HG03196 (cell line): Measurements from ENCODE around the gene ATP5ME.
A peak's percentile ranks its signal among the peaks of the same experiment; 100 is the strongest.
"Not testable (repeated sequence)": the region's sequence is repeated elsewhere in the genome, so short reads cannot be mapped to it uniquely, and the experiment has no call there.

Experiments
- ATAC-seq: cut with Tn5 transposase; IDR thresholded peaks from one replicate; pipeline ENCODE4 v1.9.1; 2021; ENCODE audit not compliant: unreplicated experiment

Gene ATP5ME

DNA sequence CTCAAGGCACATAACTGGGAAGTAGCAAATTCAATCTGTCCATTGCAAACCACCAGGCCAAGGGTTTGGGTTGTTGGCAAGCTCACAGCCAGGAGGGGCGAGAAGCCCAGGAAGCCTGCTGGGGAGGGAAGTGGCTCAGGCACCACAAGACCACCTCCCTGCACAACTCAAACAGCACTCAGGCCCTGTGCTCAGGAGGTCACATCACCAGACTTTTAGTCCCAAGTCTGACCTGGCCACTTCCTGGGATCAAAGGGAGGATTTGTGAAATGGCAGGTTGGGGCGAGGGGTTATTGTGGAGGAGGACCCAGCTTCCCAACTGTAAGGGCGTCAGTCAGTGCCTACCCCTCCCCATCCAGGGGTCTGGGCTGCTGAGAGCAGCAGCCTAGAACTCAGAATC lies 2.3 kb downstream of the ATP5ME start:
- no peak for ATAC-seq

DNA sequence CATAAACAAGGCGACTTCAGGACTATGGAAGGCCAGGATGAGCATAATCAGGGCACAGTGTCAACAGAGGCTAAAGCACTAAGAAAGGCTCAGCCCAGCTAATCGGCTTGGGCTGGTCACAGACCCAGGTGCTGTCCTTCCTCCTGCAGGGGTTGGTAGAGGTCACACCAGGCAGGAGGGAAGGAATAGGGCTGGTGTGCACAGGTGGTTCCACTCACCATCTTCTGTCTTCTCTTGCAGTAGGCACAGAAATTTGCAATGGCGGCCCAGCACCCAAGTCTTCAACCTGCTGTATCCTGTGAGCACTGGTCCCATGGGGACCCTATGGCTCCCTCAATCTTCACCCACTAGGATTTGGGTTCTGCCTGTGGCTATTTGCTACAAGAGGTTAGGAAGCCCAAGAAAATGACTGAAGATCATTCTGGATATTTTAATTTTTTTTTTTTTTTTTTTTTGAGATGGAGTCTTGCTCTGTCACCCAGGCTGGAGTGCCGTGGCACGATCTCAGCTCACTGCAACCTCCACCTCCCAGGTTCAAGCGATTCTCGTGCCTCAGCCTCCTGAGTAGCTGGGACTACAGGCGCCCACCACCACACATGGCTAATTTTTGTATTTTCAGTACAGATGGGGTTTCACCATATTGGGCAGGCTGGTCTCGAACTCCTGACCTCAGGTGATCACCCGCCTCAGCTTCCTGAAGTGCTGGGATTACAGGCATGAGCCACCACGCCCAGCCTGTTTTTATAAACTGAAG lies 4.1 kb downstream of the ATP5ME start:
- ATAC-seq: not testable (repeated sequence)

DNA sequence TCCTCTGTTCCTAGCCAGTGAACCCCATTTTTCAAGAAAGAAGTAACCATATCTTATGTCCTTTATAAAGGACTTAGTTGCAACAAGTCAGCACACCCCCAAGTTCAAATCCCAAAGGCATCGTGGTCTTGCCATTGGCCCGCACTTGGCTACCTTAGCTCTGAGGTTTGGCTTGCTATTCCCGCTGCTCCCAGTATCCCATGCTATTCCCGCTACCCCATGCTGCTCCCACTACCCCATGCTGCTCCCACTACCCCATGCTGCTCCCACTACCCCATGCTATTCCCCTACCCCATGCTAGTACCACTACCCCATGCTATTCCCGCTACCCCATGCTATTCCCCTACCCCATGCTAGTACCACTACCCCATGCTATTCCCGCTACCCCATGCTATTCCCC lies 5.9 kb downstream of the ATP5ME start:
- ATAC-seq: not testable (repeated sequence)

DNA sequence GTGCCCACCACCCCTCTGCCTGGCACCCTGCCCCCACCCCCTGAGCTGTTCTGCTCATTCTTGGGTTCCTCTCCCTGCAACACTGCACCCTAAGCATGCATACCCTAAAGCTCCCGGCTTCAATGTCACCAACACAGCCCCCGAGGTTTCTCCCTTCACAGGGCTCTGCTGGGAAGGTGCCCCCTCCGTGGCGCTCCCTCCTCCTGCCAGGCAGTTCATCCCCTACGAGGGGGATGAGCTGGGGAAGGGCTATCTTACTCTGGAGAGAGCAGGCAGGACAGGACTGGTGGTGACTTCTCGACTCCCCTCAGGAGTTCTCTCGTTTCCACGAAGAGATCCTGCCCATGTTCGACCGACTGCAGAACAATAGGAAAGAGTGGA lies 6.5 kb downstream of the ATP5ME start:
- ATAC-seq: no peak

DNA sequence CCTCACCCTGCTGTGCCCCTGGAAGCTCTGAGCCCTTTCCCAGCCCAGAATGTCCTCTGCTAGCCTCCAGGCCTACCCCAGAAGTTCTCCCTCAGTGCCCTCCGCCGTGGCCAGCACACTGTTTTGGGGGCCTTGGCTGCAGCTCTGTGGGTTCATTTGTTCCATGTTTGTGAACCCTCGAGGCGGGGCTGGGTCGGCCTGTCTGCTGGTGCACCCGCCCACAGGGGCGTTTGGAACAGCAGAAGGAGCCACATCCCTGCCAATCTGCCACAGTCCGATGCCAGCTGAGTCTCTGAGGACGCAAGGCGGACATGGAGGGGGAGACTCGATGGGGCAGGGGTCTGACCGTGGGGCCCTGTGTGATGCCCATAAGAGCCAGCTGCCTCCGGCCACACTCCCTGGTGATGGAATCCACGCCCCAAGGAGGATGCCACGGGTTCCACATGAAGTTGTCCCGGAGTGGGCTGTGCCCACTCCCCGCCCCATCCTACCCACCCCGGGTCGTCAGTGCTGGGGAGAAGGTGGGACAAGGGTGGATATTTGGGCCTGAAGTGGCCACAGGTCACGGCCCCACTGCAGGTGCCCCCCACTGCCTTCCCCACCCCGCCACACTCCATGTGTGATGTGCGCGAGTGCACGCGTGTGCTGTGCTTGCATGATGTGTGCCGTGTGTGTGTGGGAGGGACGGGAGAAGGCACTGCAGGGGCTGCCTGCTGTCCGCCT lies 7.1 kb downstream of the ATP5ME start:
- no peak for ATAC-seq

DNA sequence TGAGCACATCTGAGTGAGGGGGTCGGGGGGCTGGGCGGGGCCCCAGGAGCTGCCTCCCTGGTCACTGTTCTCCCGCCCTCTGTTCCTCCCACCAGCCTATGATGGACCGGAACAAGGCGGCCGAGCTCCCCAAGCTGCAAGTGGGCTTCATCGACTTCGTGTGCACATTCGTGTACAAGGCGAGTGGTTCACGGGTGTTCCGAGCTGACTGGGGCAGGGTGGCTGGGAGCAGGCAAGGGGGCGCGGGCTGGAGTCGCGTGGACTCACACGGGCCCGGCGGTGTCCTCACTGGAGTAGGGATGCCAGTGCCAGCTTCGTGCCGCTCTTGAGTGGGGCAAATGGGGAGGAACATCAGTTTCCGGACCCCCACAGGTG lies 7.7 kb downstream of the ATP5ME start:
- ATAC-seq: no peak

DNA sequence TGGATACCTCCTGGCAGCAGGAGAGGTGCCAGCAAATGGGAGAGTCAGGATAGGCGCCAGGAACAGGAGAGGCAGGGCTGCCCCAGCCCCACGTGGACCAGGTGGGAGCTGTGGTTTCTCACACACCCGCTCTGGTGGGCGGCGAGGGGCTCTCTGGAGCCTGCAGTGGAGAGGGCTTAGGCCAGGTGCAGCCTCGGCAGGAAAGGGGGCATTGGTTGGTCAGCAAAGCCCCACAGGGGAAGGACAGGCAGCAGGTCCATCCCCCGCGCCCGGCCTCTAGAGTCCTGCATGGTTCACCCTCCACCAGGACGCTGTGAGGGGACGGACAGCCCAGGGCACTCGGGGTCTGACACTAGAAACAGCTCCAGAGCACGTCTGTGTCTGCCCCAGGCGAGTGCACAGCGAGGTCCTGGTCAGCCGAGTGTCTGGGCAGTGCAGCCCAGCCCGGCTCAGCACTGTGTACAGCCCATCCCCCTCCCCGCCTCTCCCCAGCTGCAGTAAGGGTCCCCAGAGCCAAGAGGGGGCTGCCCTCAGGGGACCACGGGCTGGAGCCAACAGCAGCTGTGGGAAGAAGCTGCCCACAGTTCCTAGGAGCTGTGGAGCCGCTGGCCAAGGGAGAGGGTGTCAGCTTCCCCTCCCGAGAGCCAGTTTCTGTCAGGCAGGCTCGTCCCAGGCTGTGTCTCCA lies 8.2 kb downstream of the ATP5ME start:
- no peak for ATAC-seq

DNA sequence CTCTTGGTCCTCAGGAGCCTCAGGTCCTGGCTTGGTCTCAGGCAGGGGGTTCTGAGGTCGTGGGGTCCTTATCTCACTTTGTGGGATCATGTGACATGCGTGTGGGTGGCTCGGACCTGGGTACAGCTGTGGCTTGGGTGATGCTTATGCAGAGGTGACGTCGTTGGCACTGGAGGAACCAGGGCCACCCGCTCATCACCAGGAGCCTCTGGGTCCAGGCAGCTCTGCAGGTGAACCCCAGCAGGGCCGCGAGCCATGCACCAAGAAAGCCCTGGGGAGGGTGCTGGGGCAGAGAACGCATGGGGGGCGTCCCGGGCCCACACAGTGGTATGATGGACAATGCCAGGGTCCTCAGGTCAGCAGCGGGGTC lies 8.7 kb downstream of the ATP5ME start:
- ATAC-seq: no peak

DNA sequence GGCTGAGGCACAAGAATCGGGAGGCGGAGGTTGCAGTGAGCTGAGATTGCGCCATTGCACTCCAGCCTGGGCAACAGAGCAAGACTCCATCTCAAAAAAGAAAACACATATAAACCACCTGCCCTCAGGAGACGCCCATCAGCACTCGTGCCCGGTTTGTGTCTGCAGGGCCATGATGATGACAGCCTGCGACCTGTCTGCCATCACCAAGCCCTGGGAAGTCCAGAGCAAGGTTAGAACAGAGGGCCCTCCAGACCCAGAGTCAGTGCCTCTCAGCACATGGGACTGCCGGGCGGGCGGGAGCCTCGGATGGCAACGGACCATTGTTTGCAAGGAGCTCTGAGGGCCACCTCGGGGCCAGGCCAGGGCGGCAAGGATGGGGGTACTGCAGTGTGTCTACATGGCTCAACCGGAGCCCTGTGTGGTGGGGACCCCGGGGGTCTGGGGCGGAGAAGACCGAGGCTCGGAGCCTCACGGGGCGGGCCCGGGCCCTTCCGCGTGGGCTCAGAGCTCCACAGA lies 9.3 kb downstream of the ATP5ME start:
- no peak for ATAC-seq

DNA sequence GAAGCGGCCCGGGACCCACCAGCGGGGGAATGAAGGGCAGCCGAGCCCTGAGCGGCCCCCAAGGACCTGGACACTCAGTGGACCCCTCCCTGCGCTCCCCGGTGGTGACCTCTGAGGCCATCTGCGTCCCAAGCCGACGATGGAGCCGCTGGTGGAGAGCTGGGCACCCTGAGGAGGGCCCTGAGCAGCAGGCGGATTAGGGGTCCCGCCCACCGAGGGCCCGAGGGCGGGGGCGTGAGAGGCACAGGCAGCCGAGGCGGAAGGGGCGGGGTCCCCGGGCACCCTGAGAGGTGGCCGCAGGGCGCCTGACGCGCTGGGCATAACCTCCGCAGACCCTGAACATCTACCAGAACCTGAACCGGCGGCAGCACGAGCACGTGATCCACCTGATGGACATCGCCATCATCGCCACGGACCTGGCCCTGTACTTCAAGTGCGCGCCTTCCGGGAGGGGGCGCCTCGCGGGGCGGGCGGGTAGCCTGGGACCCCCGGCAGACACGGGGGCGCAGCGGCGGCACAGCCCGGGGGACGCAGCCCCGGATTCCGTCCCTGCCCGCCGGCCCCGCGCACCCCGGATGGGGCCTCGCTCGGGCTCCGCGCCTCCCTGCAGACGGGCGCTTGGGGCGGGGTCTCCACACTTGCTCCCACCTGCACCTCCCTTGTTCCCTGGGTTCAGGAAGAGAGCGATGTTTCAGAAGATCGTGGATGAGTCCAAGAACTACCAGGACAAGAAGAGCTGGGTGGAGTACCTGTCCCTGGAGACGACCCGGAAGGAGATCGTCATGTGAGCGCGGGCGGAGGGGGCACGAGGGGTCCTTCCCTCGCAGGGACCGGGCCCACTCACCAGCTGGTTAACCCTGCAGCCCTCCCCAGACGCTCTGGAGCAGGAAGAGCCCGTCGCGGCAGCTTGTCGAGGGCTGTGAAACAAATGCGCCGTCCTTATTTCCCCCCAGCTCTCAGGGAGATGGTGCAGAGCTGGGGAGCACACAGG lies 10.3 kb downstream of the ATP5ME start:
- ATAC-seq: peak; percentile 64

DNA sequence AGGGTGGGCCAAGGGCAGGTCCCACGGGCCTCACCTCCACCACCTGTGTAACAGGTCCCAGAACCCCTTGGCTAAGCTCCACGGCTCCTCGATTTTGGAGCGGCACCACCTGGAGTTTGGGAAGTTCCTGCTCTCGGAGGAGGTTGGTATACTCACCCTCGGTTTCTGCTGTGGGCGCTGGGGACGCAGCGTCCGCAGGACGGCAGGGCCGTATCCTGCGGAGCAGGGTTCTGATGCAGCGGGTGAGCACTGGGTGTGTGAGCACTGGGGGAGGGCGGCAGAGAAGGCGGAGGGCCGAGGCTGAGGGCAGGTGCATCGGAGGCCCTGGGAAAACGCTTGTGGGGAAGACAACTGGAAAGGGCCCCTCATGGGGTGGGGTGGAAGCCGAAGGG lies 11.0 kb downstream of the ATP5ME start:
- no peak for ATAC-seq

DNA sequence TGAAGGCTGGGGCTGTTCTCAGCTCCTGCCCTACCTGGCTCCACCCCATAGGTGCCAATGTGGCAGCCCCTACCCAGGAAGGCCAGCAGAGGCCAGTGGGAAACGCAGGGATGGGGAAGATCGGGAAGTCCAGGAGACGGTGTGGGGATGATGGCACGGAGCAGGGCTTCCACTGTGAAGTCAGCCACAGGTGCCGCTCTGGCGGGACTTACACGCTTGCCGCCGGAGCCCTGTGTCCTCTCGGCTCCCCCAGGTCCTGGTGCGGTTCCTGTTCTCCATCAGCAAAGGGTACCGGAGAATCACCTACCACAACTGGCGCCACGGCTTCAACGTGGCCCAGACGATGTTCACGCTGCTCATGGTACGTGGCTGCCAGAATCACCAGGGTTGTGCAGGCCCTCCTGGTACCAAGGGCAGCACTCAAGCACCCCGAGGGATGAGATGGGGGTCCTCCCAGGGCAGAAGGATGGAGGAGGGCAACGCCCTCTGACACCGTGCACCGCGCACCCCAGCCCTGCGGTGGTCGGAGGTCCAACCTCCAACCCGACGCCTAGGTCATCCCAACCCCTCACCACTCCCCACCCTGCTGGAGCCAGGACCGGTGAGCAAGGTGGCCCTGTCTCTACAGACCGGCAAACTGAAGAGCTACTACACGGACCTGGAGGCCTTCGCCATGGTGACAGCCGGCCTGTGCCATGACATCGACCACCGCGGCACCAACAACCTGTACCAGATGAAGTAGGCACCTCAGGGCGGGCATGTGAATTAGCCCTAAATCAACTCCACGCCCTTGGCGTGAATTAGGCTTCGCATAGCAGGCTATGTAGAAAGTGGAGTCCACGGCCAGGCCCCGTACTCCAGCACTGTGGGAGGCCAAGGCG lies 12.0 kb downstream of the ATP5ME start:
- ATAC-seq: no peak

DNA sequence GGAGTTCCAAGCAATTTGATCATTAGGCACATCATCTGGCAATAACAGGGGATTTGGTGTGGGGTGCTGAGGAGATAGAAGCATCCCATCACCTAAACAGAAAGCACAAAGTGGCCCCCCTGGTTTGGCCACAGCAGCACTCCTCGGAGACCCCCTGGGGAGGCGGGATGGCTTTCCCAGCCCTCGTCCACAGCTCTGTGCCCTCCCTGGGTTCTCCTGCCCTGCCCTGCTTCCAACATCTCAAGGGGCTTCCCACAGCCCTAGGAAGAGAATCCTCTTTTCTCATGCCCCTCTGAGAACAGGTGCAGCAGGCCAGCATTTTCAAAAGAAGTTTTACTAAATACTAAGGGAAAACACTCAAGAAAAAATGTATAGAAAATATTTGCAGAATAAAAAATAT lies 12.8 kb downstream of the ATP5ME start:
- no peak for ATAC-seq

DNA sequence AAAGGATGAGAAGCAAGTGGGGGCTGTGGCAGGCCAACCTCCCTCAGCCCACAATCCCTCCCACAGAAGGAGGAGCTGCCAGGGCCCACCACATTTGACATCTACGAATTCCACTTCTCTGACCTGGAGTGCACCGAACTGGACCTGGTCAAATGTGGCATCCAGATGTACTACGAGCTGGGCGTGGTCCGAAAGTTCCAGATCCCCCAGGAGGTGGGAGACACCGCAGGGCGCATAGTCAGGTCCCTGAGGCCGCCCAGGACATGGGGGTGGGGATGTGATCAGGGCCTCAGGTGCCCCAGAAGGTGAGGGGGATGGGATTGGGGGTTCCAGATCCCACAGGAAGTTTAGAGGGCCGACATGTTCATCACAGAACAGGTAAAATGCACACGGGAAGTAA lies 13.7 kb downstream of the ATP5ME start:
- no peak for ATAC-seq

DNA sequence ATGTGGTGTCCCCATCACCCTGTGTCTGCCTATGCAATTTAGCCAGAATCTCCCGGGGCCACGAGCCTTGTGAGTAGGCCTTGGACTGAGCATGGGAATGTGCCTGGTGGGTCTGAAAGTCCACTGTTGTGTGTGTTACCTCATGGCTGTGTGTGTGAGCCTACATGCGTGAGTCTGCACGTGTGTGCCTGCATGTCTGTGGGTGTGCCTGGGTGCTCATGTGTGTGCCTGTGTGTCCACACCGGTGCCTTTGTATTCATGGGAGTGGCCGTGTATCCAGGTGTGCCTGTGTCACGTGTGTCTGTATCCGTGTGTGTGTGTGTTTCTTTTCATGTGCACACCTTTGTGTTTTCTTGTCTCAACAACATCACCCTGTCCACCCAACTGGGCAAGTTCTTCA lies 14.2 kb downstream of the ATP5ME start:
- ATAC-seq: no peak

DNA sequence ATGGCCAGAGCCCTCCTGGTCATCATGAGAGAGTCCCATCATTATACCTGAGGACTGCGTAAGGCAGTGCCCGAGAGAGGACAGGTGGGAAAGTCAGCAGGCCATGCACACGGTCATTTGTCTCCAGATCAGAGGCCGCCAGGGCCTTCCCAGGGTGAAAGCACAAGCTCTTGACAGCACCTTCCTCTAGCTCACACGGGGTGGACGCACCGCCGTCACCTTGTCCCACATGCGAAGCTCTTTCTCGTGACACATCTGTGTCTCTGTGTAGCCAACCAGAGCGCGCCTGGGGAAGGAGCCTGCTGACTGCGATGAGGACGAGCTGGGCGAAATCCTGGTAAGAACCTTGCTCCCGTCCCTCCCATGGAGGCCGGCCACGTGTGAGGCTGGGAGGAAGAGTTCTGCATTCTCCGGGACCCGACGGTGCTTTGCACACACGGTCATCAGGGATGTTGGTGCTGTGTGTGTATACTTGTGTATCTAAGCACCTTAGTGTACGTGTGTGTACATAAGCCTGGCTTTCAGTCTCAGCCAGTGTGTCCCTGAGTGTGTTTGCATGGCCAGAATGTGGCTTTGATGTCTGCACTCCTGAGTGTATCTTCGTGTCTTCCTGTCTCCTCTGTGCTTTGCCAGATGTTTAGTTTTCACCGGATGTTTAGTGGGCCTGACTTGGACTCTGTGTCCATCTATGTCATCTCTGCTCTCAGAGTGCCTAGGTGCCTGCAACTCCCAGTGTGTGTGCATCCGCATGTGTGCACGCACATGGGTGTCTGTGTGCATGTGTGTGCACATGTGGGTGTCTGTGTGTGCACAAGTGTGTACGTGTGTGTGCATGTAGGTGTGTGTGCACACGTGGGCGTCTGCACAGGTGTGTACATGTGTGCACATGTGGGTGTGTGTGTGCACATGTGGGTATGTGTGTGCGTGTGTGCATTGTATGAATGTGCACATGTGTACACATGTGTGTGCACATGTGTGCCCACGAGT lies 15.1 kb downstream of the ATP5ME start:
- ATAC-seq: no peak

DNA sequence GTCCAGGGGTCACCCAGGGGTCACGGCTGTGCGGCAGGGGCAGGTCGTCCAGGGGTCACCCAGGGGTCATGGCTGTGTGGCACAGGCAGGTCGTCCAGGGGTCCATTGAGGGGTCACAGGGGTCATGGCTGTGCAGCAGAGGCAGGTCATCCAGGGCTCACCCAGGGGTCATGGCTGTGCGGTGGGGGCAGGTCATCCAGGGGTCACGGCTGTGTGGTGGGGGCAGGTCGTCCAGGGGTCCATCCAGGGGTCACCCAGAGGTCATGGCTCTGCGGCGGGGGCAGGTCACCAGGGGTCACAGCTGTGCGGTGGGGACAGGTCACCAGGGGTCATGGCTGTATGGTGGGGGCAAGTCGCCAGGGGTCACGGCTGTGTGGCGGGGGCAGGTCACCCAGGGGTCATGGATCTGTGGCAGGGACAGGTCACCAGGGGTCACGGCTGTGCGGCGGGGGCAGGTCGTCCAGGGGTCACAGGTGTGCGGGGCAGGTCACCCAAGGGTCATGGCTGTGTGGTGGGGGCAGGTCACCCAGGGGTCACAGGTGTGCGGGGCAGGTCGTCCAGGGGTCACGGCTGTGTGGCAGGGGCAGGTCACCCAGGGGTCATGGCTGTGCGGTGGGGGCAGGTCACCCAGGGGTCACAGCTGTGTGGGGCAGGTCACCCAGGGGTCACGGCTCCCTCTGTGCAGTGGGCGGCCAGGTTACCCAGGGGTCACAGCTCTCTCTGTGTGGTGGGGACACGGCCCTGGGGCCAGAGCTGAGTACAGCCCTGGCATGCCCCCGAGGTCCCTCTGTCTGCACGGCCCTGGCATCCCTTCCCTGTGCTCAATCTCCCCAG lies 16.0 kb downstream of the ATP5ME start:
- no peak for ATAC-seq

DNA sequence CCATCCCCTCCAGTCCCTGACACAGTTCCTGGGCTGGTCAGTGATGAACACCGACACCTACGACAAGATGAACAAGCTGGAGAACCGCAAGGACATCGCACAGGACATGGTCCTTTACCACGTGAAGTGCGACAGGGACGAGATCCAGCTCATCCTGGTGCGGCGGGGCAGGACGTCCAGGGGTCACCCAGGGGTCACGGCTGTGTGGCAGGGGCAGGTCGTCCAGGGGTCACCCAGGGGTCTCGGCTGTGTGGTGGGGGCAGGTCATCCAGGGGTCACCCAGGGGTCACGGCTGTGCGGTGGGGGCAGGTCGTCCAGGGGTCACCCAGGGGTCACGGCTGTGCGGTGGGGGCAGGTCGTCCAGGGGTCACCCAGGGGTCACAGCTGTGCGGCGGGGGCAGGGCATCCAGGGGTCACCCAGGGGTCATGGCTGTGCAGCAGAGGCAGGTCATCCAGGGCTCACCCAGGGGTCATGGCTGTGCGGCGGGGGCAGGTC lies 16.7 kb downstream of the ATP5ME start:
- no peak for ATAC-seq
